GM19395 (cell line): ENCODE measurements around the gene CCZ1.
"Not testable (repeated sequence)": the region's sequence is repeated elsewhere in the genome, so short reads cannot be mapped to it uniquely, and the experiment has no call there.

Experiments
- ATAC-seq: cut with Tn5 transposase; IDR thresholded peaks from one replicate; pipeline ENCODE4 v1.9.1; 2021; ENCODE audit warnings: mild to moderate bottlenecking, moderate library complexity; ENCODE audit not compliant: unreplicated experiment

Gene CCZ1

DNA sequence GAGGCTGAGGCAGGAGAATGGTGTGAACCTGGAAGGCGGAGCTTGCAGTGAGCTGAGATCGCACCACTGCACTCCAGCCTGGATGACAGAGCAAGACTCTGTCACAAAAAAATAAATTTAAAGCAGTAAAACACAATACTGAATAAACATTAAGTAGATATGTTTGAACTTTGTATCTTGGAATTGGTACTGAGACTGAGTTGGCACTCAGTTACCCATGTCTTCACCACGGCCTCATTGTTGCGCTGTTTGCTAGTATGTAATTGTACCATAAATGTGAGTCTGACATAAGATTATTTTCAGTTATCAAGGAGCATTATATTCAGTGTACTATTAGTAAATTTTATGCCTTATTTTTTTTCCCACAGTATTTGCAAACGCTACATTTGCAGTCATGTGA is 6.2 kb downstream of the CCZ1 start:
- ATAC-seq, result not testable (repeated sequence)

DNA sequence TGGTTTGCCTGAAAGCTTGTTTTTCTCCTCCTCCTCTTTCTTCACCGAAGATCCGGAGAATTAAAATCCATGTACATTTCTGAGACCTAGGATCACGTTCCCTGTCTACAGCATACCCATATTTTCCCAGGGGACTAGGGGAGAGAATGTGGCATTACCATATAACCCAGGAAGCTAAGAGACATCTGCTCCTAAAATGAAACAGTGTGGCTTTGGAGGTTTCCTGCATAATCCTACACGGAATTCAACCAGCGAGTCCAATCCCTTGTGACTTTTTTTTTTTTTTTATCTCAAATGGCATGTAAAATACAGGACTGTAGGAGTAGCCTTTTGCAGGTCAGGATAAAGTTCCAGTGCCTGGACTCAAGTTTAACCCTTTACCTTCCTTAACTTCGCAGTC is 10.3 kb downstream of the CCZ1 start:
- ATAC-seq, result not testable (repeated sequence)

DNA sequence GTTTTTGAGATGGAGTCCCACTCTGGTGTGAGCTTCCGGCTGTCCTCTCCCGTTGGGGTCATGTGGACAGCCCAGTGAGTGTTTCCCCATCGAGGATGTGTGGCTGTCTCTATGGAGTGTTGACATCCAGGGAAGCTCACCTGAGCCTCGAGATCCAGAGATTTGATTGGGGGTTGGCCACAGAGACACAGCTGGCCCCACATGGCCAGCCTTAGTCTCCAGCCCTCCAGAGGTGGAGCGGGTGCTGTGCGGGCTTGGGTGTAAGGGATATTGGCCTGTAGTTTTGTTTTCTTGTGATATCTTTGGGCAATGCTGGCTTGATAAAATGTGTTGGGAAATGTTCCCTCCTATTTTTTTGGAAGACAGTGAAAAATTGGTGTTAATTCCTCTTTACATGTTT is 18.0 kb downstream of the CCZ1 start:
- ATAC-seq, result not testable (repeated sequence)

DNA sequence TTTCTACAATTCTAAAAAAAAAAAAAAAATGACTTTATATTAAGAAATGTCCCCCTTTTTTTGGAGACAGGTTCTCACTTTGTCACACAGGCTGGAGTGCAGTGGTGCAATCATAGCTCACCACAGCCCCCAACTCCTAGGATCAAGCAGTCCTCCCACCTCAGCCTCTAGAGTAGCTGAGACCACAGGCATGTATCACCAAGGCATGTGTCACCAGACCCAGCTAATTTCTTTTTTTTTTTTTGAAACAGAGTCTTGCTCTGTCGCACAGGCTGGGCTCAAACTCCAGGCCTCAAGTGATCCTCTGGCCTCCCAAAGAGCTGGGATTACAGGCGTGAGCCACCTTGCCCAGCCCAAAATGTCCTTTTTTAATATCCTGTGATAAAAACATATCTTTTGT is 25.6 kb downstream of the CCZ1 start:
- ATAC-seq, result not testable (repeated sequence)

DNA sequence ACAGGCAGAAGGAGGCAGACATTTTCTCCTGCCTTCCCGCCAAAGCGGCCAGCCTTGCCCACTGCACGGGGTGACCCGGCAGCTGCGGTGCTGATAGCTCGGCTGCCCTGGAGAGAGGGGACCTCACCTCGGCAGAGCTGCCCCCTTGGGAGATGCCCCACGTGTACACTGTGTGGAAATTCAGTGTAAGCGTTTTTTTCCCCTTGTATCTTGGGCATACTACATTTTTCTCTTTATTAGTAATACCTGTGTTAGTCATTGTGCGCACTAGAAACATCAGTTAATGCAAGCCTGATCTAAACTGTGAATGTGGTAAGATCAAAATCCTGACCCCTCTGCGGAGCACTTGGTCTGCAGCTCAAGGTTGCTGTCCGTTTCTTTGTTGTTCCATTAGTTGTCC is 26.1 kb downstream of the CCZ1 start:
- not testable (repeated sequence) for ATAC-seq

DNA sequence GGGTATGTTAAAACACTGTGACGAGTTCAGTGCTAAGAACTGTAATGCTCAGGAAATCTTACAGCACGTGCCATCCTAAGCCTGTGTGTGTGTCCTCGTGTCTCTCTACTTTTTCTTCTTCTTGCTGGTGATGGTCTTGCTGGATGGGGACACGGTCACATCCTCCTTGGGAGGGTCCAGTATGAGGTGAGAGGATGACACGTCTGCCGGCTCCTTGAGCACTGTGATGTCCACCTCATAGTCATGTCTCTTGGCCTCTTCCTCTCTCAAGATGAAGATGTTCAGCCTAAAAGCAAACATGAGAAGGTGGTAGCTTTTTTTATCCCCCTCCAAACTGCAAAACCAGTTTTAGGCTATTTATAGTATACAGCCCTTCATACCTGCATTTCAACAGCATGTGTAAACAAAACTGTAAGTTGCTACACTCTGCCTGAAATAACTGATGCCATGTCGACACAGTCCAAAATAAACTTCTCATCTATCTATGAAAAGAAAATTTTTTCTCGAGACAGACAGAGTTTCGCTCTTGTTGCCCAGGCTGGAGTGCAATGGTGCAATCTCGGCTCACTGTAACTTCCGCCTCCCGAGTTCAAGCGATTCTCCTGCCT is 27.8 kb downstream of the CCZ1 start:
- ATAC-seq, result not testable (repeated sequence)

DNA sequence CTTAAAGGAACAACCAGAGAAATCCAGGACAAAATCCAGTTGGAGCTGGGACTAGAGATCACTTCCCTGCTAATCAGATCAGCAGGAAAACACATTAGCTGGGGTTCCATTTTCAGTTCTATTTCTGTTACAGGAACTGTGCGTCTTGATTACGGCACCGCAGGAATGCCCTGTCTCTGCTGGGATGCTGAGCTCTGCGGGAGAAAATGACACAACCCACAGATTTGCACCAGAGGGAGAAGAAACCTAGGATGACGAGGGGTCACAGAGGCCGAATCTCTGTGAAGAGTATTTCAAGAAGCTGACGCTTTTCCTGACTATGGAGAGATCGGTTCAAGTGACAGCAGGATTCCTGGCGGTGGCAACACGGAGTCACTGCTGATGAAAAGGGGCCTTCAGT is 31.8 kb downstream of the CCZ1 start:
- ATAC-seq, result not testable (repeated sequence)

DNA sequence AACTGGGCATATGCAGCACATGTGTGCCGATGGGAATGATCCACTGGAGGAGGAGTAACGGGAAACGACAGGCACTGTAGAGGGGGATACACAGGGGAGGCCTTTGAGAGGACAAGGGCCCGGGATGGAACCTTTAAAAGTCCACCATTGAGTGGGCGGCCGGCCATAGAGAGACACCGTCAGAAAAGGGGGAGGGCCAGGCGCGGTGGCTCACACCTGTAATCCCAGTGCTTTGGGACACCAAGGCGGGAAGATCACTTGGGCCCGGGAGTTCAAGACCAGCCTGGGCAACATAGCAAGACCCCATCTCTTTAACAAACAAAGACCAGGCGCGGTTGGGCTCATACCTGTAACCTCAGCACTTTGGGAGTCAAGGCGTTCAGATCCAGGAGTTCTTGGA is 32.7 kb downstream of the CCZ1 start:
- ATAC-seq, result not testable (repeated sequence)

DNA sequence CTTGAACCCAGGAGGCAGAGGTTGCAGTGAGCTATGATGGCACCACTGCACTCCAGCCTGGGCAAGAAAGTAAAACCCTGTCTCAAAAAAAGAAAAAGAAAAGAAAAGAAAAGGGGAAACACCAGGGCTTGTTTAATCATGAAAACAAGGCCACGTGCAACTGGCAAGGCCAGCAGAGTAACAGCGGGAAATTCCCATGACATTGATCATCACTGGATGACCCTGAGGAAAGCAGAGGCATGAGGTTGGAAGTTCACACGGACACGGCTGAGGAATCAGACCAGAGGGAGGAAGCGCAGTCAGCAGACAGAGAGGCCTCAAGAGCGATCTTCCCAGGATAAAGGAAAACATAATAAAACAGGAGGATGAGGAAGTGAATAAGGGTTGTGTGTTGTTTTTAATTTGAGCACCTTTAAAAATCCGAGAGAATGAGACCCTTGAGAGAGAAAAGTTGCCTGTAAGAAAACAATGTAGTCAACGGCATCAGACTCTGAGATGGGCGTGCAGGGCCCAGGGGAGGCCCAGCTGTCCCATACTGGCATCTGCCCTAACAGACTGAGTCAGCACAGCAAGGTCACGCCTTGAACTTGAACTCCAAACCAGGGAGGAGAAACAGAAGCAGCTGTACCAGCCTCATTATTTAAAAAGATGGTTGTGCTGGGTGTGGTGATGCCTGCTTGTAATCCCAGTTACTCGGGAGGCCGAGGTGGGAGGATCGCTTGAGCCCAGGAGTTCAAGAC is 33.5 kb downstream of the CCZ1 start:
- not testable (repeated sequence) for ATAC-seq

DNA sequence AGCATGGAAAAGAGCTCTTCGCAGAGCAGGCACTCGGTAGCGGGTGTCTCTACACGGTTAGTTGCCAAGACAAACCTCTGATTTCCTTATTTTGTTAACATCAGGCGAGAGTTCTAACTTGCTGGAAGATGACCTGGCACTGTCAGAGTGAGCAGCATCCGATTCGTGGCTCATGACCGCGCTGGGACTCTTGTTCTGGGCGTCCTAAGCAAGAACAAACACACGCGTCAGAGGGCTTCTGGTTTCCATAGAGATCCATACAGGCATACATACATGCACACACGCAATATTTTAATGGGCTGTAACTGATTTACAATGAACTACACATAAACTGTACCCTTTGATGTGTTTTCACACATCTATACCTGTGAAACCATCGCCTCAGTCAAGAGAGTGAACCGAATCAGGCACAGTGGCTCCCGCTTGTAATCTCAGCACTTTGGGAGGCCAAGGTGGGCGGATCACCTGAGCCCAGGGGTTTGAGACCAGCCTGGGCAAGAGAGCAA is 36.5 kb downstream of the CCZ1 start:
- ATAC-seq, result not testable (repeated sequence)

DNA sequence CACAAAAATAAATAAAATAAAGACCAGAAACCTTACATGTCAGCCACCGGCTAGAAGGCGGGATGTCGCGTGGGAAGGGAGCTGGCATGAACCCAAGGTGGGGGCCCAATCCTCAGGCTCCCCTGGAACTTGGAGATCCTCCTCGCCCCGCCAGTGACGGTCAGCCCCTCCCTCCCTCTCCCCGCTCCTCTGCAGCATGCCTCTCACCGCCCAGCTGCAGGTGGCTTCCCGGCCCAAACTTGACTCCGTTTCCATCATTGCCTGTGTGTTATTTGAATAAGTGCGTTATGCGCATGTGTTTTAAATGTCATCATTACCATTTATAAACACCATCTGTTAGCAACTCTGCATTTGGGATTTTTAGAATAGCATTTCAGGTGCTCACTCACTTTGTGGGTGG is 64.7 kb downstream of the CCZ1 start:
- not testable (repeated sequence) for ATAC-seq

DNA sequence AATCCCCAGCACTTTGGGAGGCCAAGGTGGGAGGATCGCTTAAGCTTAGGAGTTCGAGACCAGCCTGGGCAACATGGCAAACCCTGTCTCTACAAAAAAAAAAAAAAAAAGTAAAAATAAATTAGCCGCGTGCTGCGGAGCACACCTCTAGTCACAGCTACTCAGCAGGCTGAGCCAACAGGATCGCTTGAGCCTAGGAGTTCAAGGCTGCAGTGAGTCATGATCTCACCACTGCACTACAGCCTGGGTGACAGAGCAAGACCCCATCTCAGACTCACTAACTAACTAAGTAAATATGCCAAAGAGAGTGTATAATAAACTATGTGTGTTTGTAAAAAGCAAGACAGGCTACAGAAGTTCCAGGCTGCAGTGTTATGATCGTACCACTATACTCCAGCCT is 65.3 kb downstream of the CCZ1 start:
- not testable (repeated sequence) for ATAC-seq

DNA sequence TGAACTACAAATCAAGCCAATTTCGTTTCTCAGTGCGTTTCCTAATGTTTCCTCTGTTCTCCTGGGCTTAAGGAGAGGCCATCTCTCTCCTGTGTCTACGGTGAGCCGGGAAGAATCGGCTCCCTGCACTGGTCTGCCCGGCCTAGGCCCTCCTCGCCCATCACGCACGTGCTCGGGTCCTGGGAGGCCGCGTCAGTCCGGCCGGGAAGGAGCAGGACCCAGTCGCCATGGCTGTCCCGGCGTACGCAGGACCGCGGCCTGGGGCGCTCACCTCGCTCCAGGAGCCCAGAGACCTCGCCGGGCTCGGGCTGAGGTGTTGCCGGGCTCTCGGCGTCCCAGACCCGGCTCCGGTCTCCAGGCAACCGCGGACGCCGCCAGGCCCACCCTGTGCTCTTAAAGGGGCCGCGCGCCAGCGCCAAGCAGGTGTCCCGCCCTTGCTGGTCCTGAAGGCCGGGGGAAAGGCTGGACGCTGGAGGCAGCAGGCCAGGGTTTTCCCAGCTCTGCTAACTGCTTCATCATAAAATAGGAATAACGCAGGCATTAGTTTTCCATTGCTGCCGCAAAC is 71.9 kb downstream of the CCZ1 start, which contains the start of gene RSPH10B:
RSPH10B (minus strand) TSS at position 343 of the 565 bp plus-strand sequence. CDS start 3,573 bp downstream, outside the sequence.
- not testable (repeated sequence) for ATAC-seq

DNA sequence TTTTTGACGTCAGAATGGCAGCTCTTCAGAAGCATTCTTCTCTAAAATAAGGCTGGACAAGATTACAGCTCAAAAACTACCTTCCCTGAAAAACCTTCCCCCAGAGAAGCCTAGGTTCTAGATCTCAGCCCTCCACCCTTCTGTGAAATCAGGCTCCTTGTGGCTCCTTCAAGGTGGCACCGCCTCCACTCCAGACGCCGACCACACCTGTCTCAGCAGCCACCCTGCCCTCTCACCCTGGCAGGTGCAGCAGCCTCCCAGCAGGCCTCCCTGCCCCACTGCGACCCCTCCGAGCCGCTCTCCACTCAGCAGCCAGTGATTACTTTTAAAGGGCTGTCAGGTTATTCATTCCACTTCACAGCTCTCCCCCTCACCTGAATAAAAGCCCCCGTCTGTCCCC is 75.0 kb downstream of the CCZ1 start:
- not testable (repeated sequence) for ATAC-seq
